ENCODE data around the gene CSNK2B.

Gene CSNK2B

DNA sequence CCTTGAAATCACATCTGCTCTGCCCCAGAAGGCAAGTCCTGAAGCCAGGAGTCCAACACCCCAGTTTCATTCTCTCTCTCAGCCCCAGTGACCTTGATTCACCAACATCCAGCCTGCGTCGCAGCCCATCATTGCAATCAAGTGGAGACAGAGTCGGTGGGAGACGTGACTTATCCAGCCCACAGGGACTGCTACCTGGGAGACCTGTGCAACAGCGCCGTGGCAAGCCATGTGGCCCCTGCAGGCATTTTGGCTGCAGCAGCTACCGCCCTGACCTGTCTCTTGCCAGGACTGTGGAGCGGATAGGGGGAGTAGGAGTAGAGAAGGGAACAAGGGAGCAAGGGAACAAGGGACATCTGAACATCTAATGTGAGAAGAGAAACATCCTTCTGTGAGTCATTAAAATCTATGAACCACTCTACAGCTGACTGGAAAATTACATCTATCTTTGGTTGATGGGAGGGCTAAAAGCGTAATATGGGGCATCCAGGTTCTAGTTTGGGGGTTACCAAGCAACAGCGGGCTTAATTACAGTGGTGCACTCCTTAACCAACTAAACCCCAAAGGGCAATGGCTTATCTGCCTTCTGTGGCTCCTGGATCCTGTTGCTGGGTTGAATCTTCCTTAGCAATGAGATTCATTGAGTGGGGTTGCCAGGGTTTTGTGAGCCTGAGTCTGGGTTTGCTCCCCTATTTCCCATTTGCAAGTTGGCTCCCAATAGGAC lies 51.8 kb downstream of the CSNK2B start:
- no peak for DNase-seq

DNA sequence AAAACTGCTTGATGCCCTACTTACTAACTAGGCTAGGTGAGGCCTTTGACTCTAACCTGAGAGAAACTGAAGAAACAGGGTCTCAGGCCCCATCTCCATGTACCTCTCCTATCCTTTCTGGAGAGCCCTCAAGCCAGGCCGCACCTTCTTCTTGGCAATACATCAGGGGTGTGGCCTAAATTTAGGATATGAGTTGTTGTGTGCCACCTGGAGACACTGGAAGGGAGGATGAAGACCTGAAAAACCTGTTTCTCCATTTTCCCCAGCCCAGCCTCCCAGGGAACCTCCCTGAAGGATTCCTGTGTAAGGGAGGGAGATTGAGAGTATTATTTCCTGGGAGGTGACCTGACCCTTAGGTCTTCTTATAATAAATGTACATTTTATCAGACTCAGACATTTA lies 52.4 kb downstream of the CSNK2B start:
- DNase-seq, result no peak

- DNase-seq, result no peak
Observed at GRCh38 chr6:31719001-31719400, 53.1 kb downstream of the CSNK2B start.
